Measurements from ENCODE around the gene LPP.

GRCh38 chr3:188154809-188155574, 1.0 kb downstream of the LPP start:
- TF ChIP-seq CTCF (IDR thresholded peaks at IDR 0.05; ENCODE audit: borderline replicate concordance, extremely low read depth, low read length, poor library complexity, severe bottlenecking) (no peak), EZH2 (IDR thresholded peaks at IDR 0.05; ENCODE audit: borderline replicate concordance, low read depth, low read length, severe bottlenecking) (no peak)

Measured in DND-41 (cell line).